MCF 10A (cell line): ENCODE measurements around the gene TACC3. TPM values are rescaled to one million over a fixed set of nuclear protein-coding genes. Genes with fewer than 3 reads are reported as not detected.

ENCODE experiments used
- BruUV-seq: library from RNA; stranded (reverse); fragments of 400-500 nt; replicated peaks from 2 replicates; lab custom pipeline; 2021; lab: Mats Ljungman, UMichigan
- CTCF ChIA-PET: fragments of 300-600 bp; sonication (Branson Sonifier 250); formaldehyde crosslinking; extraction: SDS; loops from one replicate; lab custom pipeline; 2021; ENCODE audit warnings: antibody characterized with exemption, inconsistent platforms; lab: Yijun Ruan, JAX
- POLR2A ChIA-PET: fragments of 300-600, 350-650 bp; sonication (Branson Sonifier 250); formaldehyde crosslinking; extraction: SDS; loops from one replicate; lab custom pipeline; 2020; ENCODE audit warnings: antibody characterized with exemption, inconsistent platforms; lab: Yijun Ruan, JAX
- DNase-seq: peaks from one replicate; pipeline ENCODE4 v3.0.0-alpha.2; 2018; ENCODE audit not compliant: unreplicated experiment
- H3K27ac Mint-ChIP-seq: one replicate; pipeline ENCODE4 v1.8.0; 2022; ENCODE audit warnings: mild to moderate bottlenecking, low read depth, mixed read lengths; ENCODE audit not compliant: unreplicated experiment
- H3K27me3 Mint-ChIP-seq: one replicate; pipeline ENCODE4 v1.8.0; 2022; ENCODE audit warnings: mixed read lengths; ENCODE audit not compliant: insufficient read depth, unreplicated experiment
- H3K36me3 Mint-ChIP-seq: one replicate; pipeline ENCODE4 v1.8.0; 2022; ENCODE audit warnings: mild to moderate bottlenecking, moderate library complexity, mixed read lengths; ENCODE audit not compliant: insufficient read depth, unreplicated experiment
- H3K4me1 Mint-ChIP-seq: one replicate; pipeline ENCODE4 v1.8.0; 2022; ENCODE audit warnings: mixed read lengths; ENCODE audit not compliant: insufficient read depth, unreplicated experiment
- H3K4me3 Mint-ChIP-seq: one replicate; pipeline ENCODE4 v1.8.0; 2022; ENCODE audit warnings: mild to moderate bottlenecking, moderate library complexity, mixed read lengths; ENCODE audit not compliant: unreplicated experiment
- H3K9me3 Mint-ChIP-seq: one replicate; pipeline ENCODE4 v1.8.0; 2022; ENCODE audit warnings: mixed read lengths; ENCODE audit not compliant: unreplicated experiment
- CTCF ChIP-seq: fragments of 200-600 bp; IDR thresholded peaks from one replicate; pipeline ENCODE4 v1.8.0; 2022; ENCODE audit warnings: antibody characterized with exemption, mild to moderate bottlenecking; ENCODE audit not compliant: unreplicated experiment
- intact Hi-C: fragments of 100-400 bp; cut with micrococcal nuclease; formaldehyde crosslinking; loops from 2 replicates; pipeline ENCODE4 v1.14.1; 2022
- total RNA-seq: library from RNA; stranded (reverse); gene quantifications from 2 replicates; pipeline ENCODE4 v1.2.3, GENCODE V29; 2022

Gene TACC3
- total RNA-seq, 1 experiment from 2014 or later = 69.8 TPM

GRCh38 chr4:1675136-1675801 lies 46.1 kb upstream of the TACC3 start:
- intact Hi-C loops = no loop called here
- ChIA-PET CTCF (interaction anchor here (1.4 kb wide), 1 partner anchor 18 kb away, joined by 4 read pairs; no protein-coding TSS in a partner anchor), POLR2A (interaction anchor here (0.7 kb wide), 1 partner anchor 18 kb away, joined by 3 read pairs; no protein-coding TSS in a partner anchor)
- Mint-ChIP-seq H3K4me3 (no peak overlapping the region), H3K36me3 (peaks cover 5% of the 10 kb centered on the region), H3K27ac (no peak overlapping the region), H3K4me1 (no peaks in the 10 kb centered on the region), H3K9me3 (no peaks in the 10 kb centered on the region), H3K27me3 (no peaks in the 10 kb centered on the region)
- BruUV-seq = no TSS peak
- TF ChIP-seq CTCF = no peak
- no peak for DNase-seq

GRCh38 chr4:1675802-1676137 lies 45.6 kb upstream of the TACC3 start:
- no peak for TF ChIP-seq CTCF
- intact Hi-C loops = no loop called here
- BruUV-seq = no TSS peak

GRCh38 chr4:1676605-1677525 lies 44.5 kb upstream of the TACC3 start:
- CTCF ChIA-PET = interaction anchor here (0.6 kb wide), 1 partner anchor 55 kb away, joined by 3 read pairs; no protein-coding TSS in a partner anchor
- no TSS peak for BruUV-seq
- TF ChIP-seq CTCF = no peak
- POLR2A ChIA-PET = no interaction called here
- DNase-seq = no peak
- Mint-ChIP-seq H3K9me3 (no peaks in the 10 kb centered on the region), H3K4me3 (no peak overlapping the region), H3K27ac (no peak overlapping the region), H3K27me3 (no peaks in the 10 kb centered on the region), H3K36me3 (peaks cover 5% of the 10 kb centered on the region), H3K4me1 (no peaks in the 10 kb centered on the region)
- intact Hi-C loops = no loop called here

More at GRCh38 chr4:1675802-1676137, 45.6 kb upstream of the TACC3 start:
- Mint-ChIP-seq H3K4me1 (no peaks in the 10 kb centered on the region), H3K27me3 (no peaks in the 10 kb centered on the region), H3K4me3 (no peak overlapping the region), H3K9me3 (no peaks in the 10 kb centered on the region), H3K27ac (no peak overlapping the region), H3K36me3 (peaks cover 5% of the 10 kb centered on the region)
- no peak for DNase-seq
- CTCF ChIA-PET = interaction anchor here (1.4 kb wide), 1 partner anchor 17 kb away, joined by 4 read pairs; no protein-coding TSS in a partner anchor
- POLR2A ChIA-PET = interaction anchor here (0.7 kb wide), 1 partner anchor 17 kb away, joined by 3 read pairs; no protein-coding TSS in a partner anchor

GRCh38 chr4:1678244-1678643 lies 43.1 kb upstream of the TACC3 start:
- Mint-ChIP-seq H3K36me3 (peaks cover 5% of the 10 kb centered on the region), H3K27me3 (no peaks in the 10 kb centered on the region), H3K27ac (no peak overlapping the region), H3K4me3 (no peak overlapping the region), H3K9me3 (no peaks in the 10 kb centered on the region), H3K4me1 (peaks cover 8% of the 10 kb centered on the region)
- DNase-seq = no peak
- intact Hi-C loops = no loop called here
- TF ChIP-seq CTCF = no peak
- no TSS peak for BruUV-seq
- POLR2A ChIA-PET = interaction anchor here (0.7 kb wide), 1 partner anchor 352 kb away, joined by 3 read pairs; no protein-coding TSS in a partner anchor
- CTCF ChIA-PET = interaction anchor here (0.7 kb wide), 1 partner anchor 14 kb away, joined by 3 read pairs; no protein-coding TSS in a partner anchor
